Caco-2 (cell line): ENCODE data around the gene CFAP46. TPM values are rescaled to one million over a fixed set of nuclear protein-coding genes. Genes with fewer than 3 reads are reported as not detected.
"Not testable (repeated sequence)": the region's sequence is repeated elsewhere in the genome, so short reads cannot be mapped to it uniquely, and the experiment has no call there.

Experiments used
- BruUV-seq: library from RNA; stranded (reverse); fragments of 400-500 nt; replicated peaks from 2 replicates; lab custom pipeline; 2021; lab: Mats Ljungman, UMichigan
- CTCF ChIA-PET: fragments of 300-600 bp; sonication (Branson Sonifier 250); formaldehyde crosslinking; loops from one replicate; lab custom pipeline; 2022; ENCODE audit warnings: antibody characterized with exemption; lab: Charles Lee
- POLR2A ChIA-PET: fragments of 300-600 bp; sonication (Branson Sonifier 250); formaldehyde crosslinking; loops from one replicate; lab custom pipeline; 2022; ENCODE audit warnings: antibody characterized with exemption; lab: Charles Lee
- DNase-seq, 2 experiments: peaks; one replicate each; pipeline versions ENCODE4 v3.0.0 to v3.0.0-alpha.2; 2020 to 2022
- H3K27me3 ChIP-seq: replicated peaks from 2 replicates; pipeline ENCODE4 v1.6.0; 2011; ENCODE audit warnings: low read length; ENCODE audit not compliant: control insufficient read depth, insufficient read depth
- H3K36me3 ChIP-seq: 2 replicates; pipeline ENCODE4 v1.5.1; 2011; ENCODE audit warnings: low read length; ENCODE audit not compliant: control insufficient read depth, insufficient read depth
- H3K4me1 ChIP-seq: fragments of 250-450 bp; sonication (Bioruptor Pico); 2 replicates; pipeline ENCODE4 v1.5.1; 2020; ENCODE audit warnings: mild to moderate bottlenecking
- H3K4me3 ChIP-seq: 2 replicates; pipeline ENCODE4 v1.5.1; 2011; ENCODE audit warnings: low read depth, mild to moderate bottlenecking, control low read depth, low read length
- H3K9me3 ChIP-seq: fragments of 250-450 bp; sonication (Bioruptor Pico); 2 replicates; pipeline ENCODE4 v1.5.1; 2020; ENCODE audit warnings: mild to moderate bottlenecking, moderate library complexity
- H3K27ac Mint-ChIP-seq: one replicate; pipeline ENCODE4 v1.8.0; 2022; ENCODE audit warnings: mixed read lengths; ENCODE audit not compliant: unreplicated experiment
- H3K27me3 Mint-ChIP-seq: one replicate; pipeline ENCODE4 v1.8.0; 2022; ENCODE audit warnings: mixed read lengths; ENCODE audit not compliant: insufficient read depth, unreplicated experiment
- H3K36me3 Mint-ChIP-seq: one replicate; pipeline ENCODE4 v1.8.0; 2022; ENCODE audit warnings: mild to moderate bottlenecking, mixed read lengths; ENCODE audit not compliant: insufficient read depth, unreplicated experiment
- H3K4me1 Mint-ChIP-seq: one replicate; pipeline ENCODE4 v1.8.0; 2022; ENCODE audit warnings: low read depth, mixed read lengths; ENCODE audit not compliant: unreplicated experiment
- H3K4me3 Mint-ChIP-seq: one replicate; pipeline ENCODE4 v1.8.0; 2022; ENCODE audit warnings: mild to moderate bottlenecking, moderate library complexity, mixed read lengths; ENCODE audit not compliant: unreplicated experiment
- H3K9me3 Mint-ChIP-seq: one replicate; pipeline ENCODE4 v1.8.0; 2022; ENCODE audit warnings: mixed read lengths; ENCODE audit not compliant: unreplicated experiment
- CTCF ChIP-seq, 2 experiments: fragments of 200-600 bp in 1 of 2; IDR thresholded peaks; 1 replicate in 1 of 2; 2 replicates in 1 of 2; pipeline versions ENCODE4 v1.5.1 to v1.8.0; 2011 to 2022; ENCODE audit warnings: antibody characterized with exemption in 1 of 2, control low read depth in 1 of 2, inconsistent platforms in 1 of 2, low read depth in 1 of 2, low read length in 1 of 2, mild to moderate bottlenecking in 1 of 2, moderate library complexity in 1 of 2; ENCODE audit not compliant: insufficient read depth in 1 of 2, severe bottlenecking in 1 of 2, unreplicated experiment in 1 of 2
- intact Hi-C: fragments of 100-400 bp; cut with micrococcal nuclease; formaldehyde crosslinking; loops from one replicate; pipeline ENCODE4 v1.10.0; 2022; ENCODE audit not compliant: unreplicated experiment
- total RNA-seq: library from RNA; stranded (reverse); gene quantifications from 2 replicates; pipeline ENCODE4 v1.2.3, GENCODE V29; 2022

CFAP46 gene
- total RNA-seq, 1 experiment from 2014 or later = not detected

GRCh38 chr10:132888898-132889490 lies 53.4 kb downstream of the CFAP46 start:
- no peak overlapping the region for H3K4me3 Mint-ChIP-seq
- CTCF ChIA-PET = no interaction called here

GRCh38 chr10:132888446-132888845 lies 53.9 kb downstream of the CFAP46 start:
- H3K4me3 ChIP-seq, H3K27ac Mint-ChIP-seq, H3K4me1 ChIP-seq, BruUV-seq, intact Hi-C loops, H3K27me3 ChIP-seq, H3K4me3 Mint-ChIP-seq, H3K9me3 ChIP-seq, DNase-seq, H3K36me3 Mint-ChIP-seq, H3K9me3 Mint-ChIP-seq, H3K4me1 Mint-ChIP-seq, POLR2A ChIA-PET, H3K36me3 ChIP-seq: not testable (repeated sequence)
- CTCF ChIA-PET = interaction anchor here (0.6 kb wide), 1 partner anchor 50 kb away, joined by 3 read pairs; no protein-coding TSS in a partner anchor
- H3K27me3 Mint-ChIP-seq = peaks cover 38% of the 10 kb centered on the region

More at GRCh38 chr10:132888898-132889490, 53.4 kb downstream of the CFAP46 start:
- Mint-ChIP-seq H3K27me3 (peaks cover 39% of the 10 kb centered on the region), H3K36me3 (no peaks in the 10 kb centered on the region), H3K27ac (no peak overlapping the region), H3K4me1 (peaks cover 7% of the 10 kb centered on the region), H3K9me3 (peaks cover 8% of the 10 kb centered on the region)
- POLR2A ChIA-PET = no interaction called here
- no peaks in the 10 kb centered on the region for H3K36me3 ChIP-seq
- H3K4me1 ChIP-seq = no peaks in the 10 kb centered on the region
- intact Hi-C loops = no loop called here
- DNase-seq = peak in 1 of 2 experiments; percentile 21
- no peaks in the 10 kb centered on the region for H3K9me3 ChIP-seq
- TF ChIP-seq CTCF (IDR thresholded peaks at IDR 0.05; ENCODE audit: insufficient read depth in 1 of 2, low read depth in 1 of 2, low read length in 1 of 2, severe bottlenecking in 1 of 2, unreplicated experiment in 1 of 2) = no peak
- H3K27me3 ChIP-seq = no peaks in the 10 kb centered on the region; the same call in 1 of the 2 replicates
- no peak overlapping the region for H3K4me3 ChIP-seq
- no TSS peak for BruUV-seq

GRCh38 chr10:132886211-132887099 lies 55.9 kb downstream of the CFAP46 start:
- H3K9me3 Mint-ChIP-seq = no peaks in the 10 kb centered on the region
- Histone ChIP-seq H3K4me1 (no peaks in the 10 kb centered on the region), H3K9me3 (no peaks in the 10 kb centered on the region), H3K36me3 (no peaks in the 10 kb centered on the region), H3K4me3 (no peak overlapping the region), H3K27me3 (no peaks in the 10 kb centered on the region)
- H3K36me3 Mint-ChIP-seq = no peaks in the 10 kb centered on the region
- ChIA-PET POLR2A (no interaction called here), CTCF (interaction anchor here (0.6 kb wide), 1 partner anchor 234 kb away, joined by 3 read pairs; no protein-coding TSS in a partner anchor)
- H3K4me3 Mint-ChIP-seq = no peak overlapping the region
- H3K27me3 Mint-ChIP-seq = peaks cover 45% of the 10 kb centered on the region
- H3K4me1 Mint-ChIP-seq = no peaks in the 10 kb centered on the region
- TF ChIP-seq CTCF (IDR thresholded peaks at IDR 0.05; ENCODE audit: insufficient read depth in 1 of 2, low read depth in 1 of 2, low read length in 1 of 2, severe bottlenecking in 1 of 2, unreplicated experiment in 1 of 2) = peak in 1 of 2 experiments; percentile 26
- intact Hi-C loops = loop anchor here (1.0 kb wide), 1 partner anchor 49 kb away; no protein-coding TSS in a partner anchor
- no peak overlapping the region for H3K27ac Mint-ChIP-seq
- no TSS peak for BruUV-seq
- peak; percentile 27 to 46 for DNase-seq
